Neural progenitor cell (in vitro differentiated cells): ENCODE data around the gene ZC3HAV1L. TPM values are rescaled to one million over a fixed set of nuclear protein-coding genes. Genes with fewer than 3 reads are reported as not detected.
A peak's percentile ranks its signal among the peaks of the same experiment; 100 is the strongest.

Source experiments
- DNase-seq: peaks from one replicate; pipeline ENCODE4 v3.0.0-alpha.2; 2016; ENCODE audit warnings: low spot score
- H2AFZ ChIP-seq: fragments of 200-600 bp; sonication (generic); replicated peaks from 2 replicates; pipeline ENCODE4 v1.6.1; 2016; ENCODE audit warnings: antibody characterized with exemption
- H3F3A ChIP-seq: fragments of 200-600 bp; sonication (generic); 2 replicates; pipeline ENCODE4 v1.6.1; 2016; ENCODE audit warnings: antibody characterized with exemption, low read depth
- H3K27ac ChIP-seq: fragments of 200-600 bp; sonication (generic); 2 replicates; pipeline ENCODE4 v1.5.1; 2016; ENCODE audit warnings: mild to moderate bottlenecking
- H3K27me3 ChIP-seq: fragments of 200-600 bp; sonication (generic); 2 replicates; pipeline ENCODE4 v1.6.1; 2016; ENCODE audit warnings: mild to moderate bottlenecking, moderate library complexity
- H3K36me3 ChIP-seq: fragments of 200-600 bp; sonication (generic); 2 replicates; pipeline ENCODE4 v1.5.1; 2016
- H3K4me1 ChIP-seq: fragments of 200-600 bp; sonication (generic); 2 replicates; pipeline ENCODE4 v1.6.1; 2016; ENCODE audit warnings: mixed run types
- H3K4me2 ChIP-seq: fragments of 200-600 bp; sonication (generic); 2 replicates; pipeline ENCODE4 v1.6.1; 2016
- H3K4me3 ChIP-seq: fragments of 200-600 bp; sonication (generic); 2 replicates; pipeline ENCODE4 v1.5.1; 2016
- H3K79me2 ChIP-seq: fragments of 200-600 bp; sonication (generic); 2 replicates; pipeline ENCODE4 v1.6.1; 2016; ENCODE audit warnings: low read depth
- H3K9ac ChIP-seq: fragments of 200-600 bp; sonication (generic); 2 replicates; pipeline ENCODE4 v1.6.1; 2016
- H3K9me3 ChIP-seq: fragments of 200-600 bp; sonication (generic); 2 replicates; pipeline ENCODE4 v1.5.1; 2016; ENCODE audit warnings: low read depth
- H4K20me1 ChIP-seq: fragments of 200-600 bp; sonication (generic); 2 replicates; pipeline ENCODE4 v1.6.1; 2016; ENCODE audit warnings: low read depth
- H3K27ac Mint-ChIP-seq: 3 replicates; pipeline ENCODE4 v1.8.0; 2021; ENCODE audit warnings: mixed read lengths
- H3K27me3 Mint-ChIP-seq: 2 replicates; pipeline ENCODE4 v1.8.0; 2022; ENCODE audit warnings: low read depth, mild to moderate bottlenecking, inconsistent platforms, moderate library complexity, mixed read lengths; ENCODE audit not compliant: insufficient read depth
- H3K36me3 Mint-ChIP-seq: 3 replicates; pipeline ENCODE4 v1.8.0; 2021; ENCODE audit warnings: mixed read lengths
- H3K4me1 Mint-ChIP-seq: 3 replicates; pipeline ENCODE4 v1.8.0; 2021; ENCODE audit warnings: mixed read lengths
- H3K4me3 Mint-ChIP-seq: 3 replicates; pipeline ENCODE4 v1.8.0; 2021; ENCODE audit warnings: mild to moderate bottlenecking, moderate library complexity, mixed read lengths
- H3K9me3 Mint-ChIP-seq: 3 replicates; pipeline ENCODE4 v1.8.0; 2020; ENCODE audit warnings: mixed read lengths
- EZH2 ChIP-seq: fragments of 200-600 bp; sonication (generic); IDR thresholded peaks from 2 replicates; pipeline ENCODE4 v1.6.1; 2017; ENCODE audit warnings: antibody characterized with exemption, mild to moderate bottlenecking, moderate library complexity
- EZH2phosphoT487 ChIP-seq: fragments of 200-600 bp; sonication (generic); IDR thresholded peaks from 2 replicates; pipeline ENCODE4 v1.6.1; 2017; ENCODE audit warnings: antibody characterized with exemption
- total RNA-seq: library from RNA; depleted of rRNA; stranded (reverse); fragments of >200 nt; gene quantifications from 2 replicates; pipeline ENCODE4 v1.2.3, GENCODE V29; 2015; ENCODE audit warnings: low replicate concordance
- TF ChIP-seq, protein P1 (sequence below): fragments of 200-600 bp; sonication (generic); IDR thresholded peaks from 2 replicates; pipeline ENCODE4 v1.5.1; 2017; ENCODE audit warnings: antibody characterized with exemption, mild to moderate bottlenecking

ZC3HAV1L gene
- total RNA-seq, 1 donor from 2014 or later, result 7.1 TPM

DNA sequence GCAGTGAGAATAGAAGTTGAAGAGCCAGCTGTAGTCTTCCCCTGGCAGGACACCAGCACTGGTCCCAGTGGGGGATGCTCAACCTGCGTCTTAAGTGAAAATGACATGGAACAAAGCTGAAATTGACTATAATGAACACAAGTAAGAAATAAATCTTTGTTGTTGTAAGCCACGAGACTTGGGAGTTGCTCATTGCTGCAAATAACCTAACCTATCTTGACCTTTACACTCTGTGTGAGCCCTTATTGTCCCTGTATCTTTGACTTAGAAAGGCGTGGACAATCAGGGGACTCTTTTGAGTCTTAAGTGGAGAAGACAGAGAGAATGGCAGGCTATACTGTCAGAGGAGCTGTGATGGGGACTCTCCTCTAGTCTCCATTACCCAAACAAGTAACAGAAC, 16.9 kb downstream of the ZC3HAV1L start:
- Mint-ChIP-seq H3K4me3 (no peak overlapping the region), H3K27ac (no peak overlapping the region), H3K27me3 (peaks cover 8% of the 10 kb centered on the region), H3K36me3 (no peaks in the 10 kb centered on the region), H3K9me3 (peaks cover 2% of the 10 kb centered on the region), H3K4me1 (peaks cover 20% of the 10 kb centered on the region)
- TF ChIP-seq, protein P1, sequence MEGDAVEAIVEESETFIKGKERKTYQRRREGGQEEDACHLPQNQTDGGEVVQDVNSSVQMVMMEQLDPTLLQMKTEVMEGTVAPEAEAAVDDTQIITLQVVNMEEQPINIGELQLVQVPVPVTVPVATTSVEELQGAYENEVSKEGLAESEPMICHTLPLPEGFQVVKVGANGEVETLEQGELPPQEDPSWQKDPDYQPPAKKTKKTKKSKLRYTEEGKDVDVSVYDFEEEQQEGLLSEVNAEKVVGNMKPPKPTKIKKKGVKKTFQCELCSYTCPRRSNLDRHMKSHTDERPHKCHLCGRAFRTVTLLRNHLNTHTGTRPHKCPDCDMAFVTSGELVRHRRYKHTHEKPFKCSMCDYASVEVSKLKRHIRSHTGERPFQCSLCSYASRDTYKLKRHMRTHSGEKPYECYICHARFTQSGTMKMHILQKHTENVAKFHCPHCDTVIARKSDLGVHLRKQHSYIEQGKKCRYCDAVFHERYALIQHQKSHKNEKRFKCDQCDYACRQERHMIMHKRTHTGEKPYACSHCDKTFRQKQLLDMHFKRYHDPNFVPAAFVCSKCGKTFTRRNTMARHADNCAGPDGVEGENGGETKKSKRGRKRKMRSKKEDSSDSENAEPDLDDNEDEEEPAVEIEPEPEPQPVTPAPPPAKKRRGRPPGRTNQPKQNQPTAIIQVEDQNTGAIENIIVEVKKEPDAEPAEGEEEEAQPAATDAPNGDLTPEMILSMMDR, result no peak
- no peak for TF ChIP-seq EZH2phosphoT487
- TF ChIP-seq EZH2, result no peak
- no peak overlapping the region for H3K4me3 ChIP-seq
- H3K4me1 ChIP-seq, result peaks cover 4% of the 10 kb centered on the region
- H4K20me1 ChIP-seq, result no peaks in the 10 kb centered on the region
- no peak overlapping the region for H3K4me2 ChIP-seq
- H3K9me3 ChIP-seq, result no peaks in the 10 kb centered on the region
- H3K9ac ChIP-seq, result no peak overlapping the region
- no peaks in the 10 kb centered on the region for H3K79me2 ChIP-seq
- H3K36me3 ChIP-seq, result peaks cover 3% of the 10 kb centered on the region
- H2AFZ ChIP-seq, result no peak overlapping the region
- H3F3A ChIP-seq, result peaks cover 9% of the 10 kb centered on the region
- peaks cover 8% of the 10 kb centered on the region for H3K27me3 ChIP-seq
- H3K27ac ChIP-seq, result no peak overlapping the region
- no peak for DNase-seq

DNA sequence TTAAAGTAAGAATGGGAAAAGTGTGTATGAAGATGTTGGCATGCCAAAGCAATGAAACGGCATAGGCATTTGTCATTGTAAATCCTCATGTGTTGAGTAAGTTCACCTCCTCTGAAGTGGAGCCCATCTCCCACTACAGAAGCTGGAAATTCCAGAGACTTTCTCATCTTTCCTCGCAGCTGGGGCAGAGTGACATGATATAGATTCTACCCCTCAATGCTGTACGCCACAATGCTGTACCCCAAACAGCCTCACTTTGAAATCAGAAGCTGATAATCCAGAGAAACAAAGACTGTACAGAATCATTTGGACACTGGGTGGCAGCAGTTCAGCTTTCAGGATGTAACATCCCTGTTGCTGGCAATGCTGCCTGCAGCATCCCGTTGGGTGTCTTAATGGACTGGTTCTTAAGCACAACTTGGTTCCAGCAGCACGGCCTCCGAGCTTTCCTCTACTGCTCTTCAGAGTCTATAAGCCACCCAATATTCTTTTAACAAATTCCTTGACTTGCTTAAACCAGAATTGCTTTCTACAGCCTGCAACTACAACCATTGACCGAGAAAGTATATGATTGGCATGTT, 18.8 kb downstream of the ZC3HAV1L start:
- Histone ChIP-seq H3K79me2 (no peaks in the 10 kb centered on the region), H3K9me3 (no peaks in the 10 kb centered on the region), H3K27ac (no peak overlapping the region), H3K4me3 (no peak overlapping the region), H2AFZ (peak overlapping the region; percentile 27), H3K9ac (no peak overlapping the region), H4K20me1 (no peaks in the 10 kb centered on the region), H3K27me3 (peaks cover 11% of the 10 kb centered on the region), H3K36me3 (peaks cover 3% of the 10 kb centered on the region), H3F3A (peaks cover 9% of the 10 kb centered on the region), H3K4me2 (no peak overlapping the region), H3K4me1 (peaks cover 4% of the 10 kb centered on the region)
- peaks cover 24% of the 10 kb centered on the region for H3K4me1 Mint-ChIP-seq
- TF ChIP-seq EZH2phosphoT487, result no peak
- TF ChIP-seq, protein P1, result peak; percentile 71
- no peak overlapping the region for H3K27ac Mint-ChIP-seq
- no peaks in the 10 kb centered on the region for H3K36me3 Mint-ChIP-seq
- no peak overlapping the region for H3K4me3 Mint-ChIP-seq
- H3K27me3 Mint-ChIP-seq, result peaks cover 12% of the 10 kb centered on the region
- peaks cover 2% of the 10 kb centered on the region for H3K9me3 Mint-ChIP-seq
- peak; percentile 79 for DNase-seq

DNA sequence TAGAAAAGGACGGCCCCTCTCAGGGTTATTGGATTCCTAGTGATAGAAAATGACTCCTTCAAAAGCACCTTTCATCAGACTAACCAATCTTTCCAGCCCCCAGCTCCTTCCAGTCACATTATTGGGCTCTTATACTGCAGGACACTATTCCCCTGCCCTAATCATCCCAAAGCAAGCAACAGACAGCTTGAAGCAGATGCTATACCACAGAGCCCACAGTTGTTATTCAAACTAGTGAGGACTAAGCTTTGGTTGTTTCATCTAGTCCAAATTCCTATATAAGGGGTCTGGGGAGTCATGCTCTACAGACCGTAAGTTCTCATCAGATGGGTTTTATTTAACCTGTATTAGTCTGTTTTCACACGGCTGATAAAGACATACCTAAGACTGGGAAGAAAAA, 24.5 kb downstream of the ZC3HAV1L start:
- Histone ChIP-seq H3K27me3 (peaks cover 11% of the 10 kb centered on the region), H3K4me2 (no peak overlapping the region), H4K20me1 (no peaks in the 10 kb centered on the region), H3K4me3 (no peak overlapping the region), H3K36me3 (no peaks in the 10 kb centered on the region), H3K79me2 (no peaks in the 10 kb centered on the region), H2AFZ (no peak overlapping the region), H3K9ac (no peak overlapping the region), H3K4me1 (no peaks in the 10 kb centered on the region), H3K9me3 (no peaks in the 10 kb centered on the region), H3F3A (peaks cover 6% of the 10 kb centered on the region), H3K27ac (no peak overlapping the region)
- Mint-ChIP-seq H3K4me1 (peaks cover 4% of the 10 kb centered on the region), H3K36me3 (no peaks in the 10 kb centered on the region), H3K4me3 (no peak overlapping the region), H3K27me3 (peaks cover 7% of the 10 kb centered on the region), H3K9me3 (peaks cover 3% of the 10 kb centered on the region), H3K27ac (no peak overlapping the region)
- no peak for TF ChIP-seq EZH2
- no peak for TF ChIP-seq EZH2phosphoT487
- TF ChIP-seq, protein P1, result no peak
- DNase-seq, result no peak
